B cell (primary cell): ENCODE measurements around the gene CHD1L.
"Not testable (repeated sequence)": the region's sequence is repeated elsewhere in the genome, so short reads cannot be mapped to it uniquely, and the experiment has no call there.

ENCODE experiments used
- EZH2 ChIP-seq: IDR thresholded peaks from 2 replicates; pipeline ENCODE4 v1.6.1; 2012; ENCODE audit warnings: borderline replicate concordance, low read depth, mild to moderate bottlenecking, moderate library complexity, low read length; ENCODE audit not compliant: insufficient read depth, poor library complexity, severe bottlenecking
- TF ChIP-seq, protein P1 (sequence below): fragments of 200-600 bp; IDR thresholded peaks from one replicate; pipeline ENCODE4 v1.8.0; 2022; ENCODE audit warnings: antibody characterized with exemption, mild to moderate bottlenecking

DNA sequence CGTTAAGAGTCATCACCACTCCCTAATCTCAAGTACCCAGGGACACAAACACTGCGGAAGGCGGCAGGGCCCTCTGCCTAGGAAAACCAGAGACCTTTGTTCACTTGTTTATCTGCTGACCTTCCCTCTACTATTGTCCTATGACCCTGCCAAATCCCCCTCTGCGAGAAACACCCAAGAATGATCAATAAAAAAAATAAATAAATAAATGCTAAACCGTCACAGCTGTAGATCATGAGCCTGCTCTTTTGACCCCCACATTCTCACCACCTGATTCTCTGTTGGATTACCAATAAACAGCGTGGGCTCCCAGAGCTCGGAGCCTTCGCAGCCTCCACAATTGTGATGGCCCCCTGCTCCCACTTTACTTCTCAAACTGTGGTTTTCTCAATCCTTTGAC is 8.6 kb upstream of the CHD1L start:
- TF ChIP-seq, protein P1, sequence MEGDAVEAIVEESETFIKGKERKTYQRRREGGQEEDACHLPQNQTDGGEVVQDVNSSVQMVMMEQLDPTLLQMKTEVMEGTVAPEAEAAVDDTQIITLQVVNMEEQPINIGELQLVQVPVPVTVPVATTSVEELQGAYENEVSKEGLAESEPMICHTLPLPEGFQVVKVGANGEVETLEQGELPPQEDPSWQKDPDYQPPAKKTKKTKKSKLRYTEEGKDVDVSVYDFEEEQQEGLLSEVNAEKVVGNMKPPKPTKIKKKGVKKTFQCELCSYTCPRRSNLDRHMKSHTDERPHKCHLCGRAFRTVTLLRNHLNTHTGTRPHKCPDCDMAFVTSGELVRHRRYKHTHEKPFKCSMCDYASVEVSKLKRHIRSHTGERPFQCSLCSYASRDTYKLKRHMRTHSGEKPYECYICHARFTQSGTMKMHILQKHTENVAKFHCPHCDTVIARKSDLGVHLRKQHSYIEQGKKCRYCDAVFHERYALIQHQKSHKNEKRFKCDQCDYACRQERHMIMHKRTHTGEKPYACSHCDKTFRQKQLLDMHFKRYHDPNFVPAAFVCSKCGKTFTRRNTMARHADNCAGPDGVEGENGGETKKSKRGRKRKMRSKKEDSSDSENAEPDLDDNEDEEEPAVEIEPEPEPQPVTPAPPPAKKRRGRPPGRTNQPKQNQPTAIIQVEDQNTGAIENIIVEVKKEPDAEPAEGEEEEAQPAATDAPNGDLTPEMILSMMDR: not testable (repeated sequence)
- TF ChIP-seq EZH2: not testable (repeated sequence)
